Ovary (tissue), 3 donors: ENCODE measurements around the gene PCYT1A.

ENCODE experiments used
- EP300 ChIP-seq: sonication (generic); formaldehyde crosslinking; IDR thresholded peaks from one replicate; pipeline ENCODE4 v1.6.1; 2017; ENCODE audit warnings: antibody characterized with exemption
- POLR2A ChIP-seq: fragments of 450-650 bp; IDR thresholded peaks from one replicate; pipeline ENCODE4 v1.6.1; 2017; ENCODE audit warnings: antibody characterized with exemption, mild to moderate bottlenecking, moderate library complexity
- TF ChIP-seq, protein P1 (sequence below), 3 donors: fragments of 450-650 bp in 2 of 3; fragments of 200-600 bp in 1 of 3; IDR thresholded peaks; one replicate each; pipeline versions ENCODE4 v1.5.1 to v1.8.0; 2016 to 2022; ENCODE audit warnings: antibody characterized with exemption in 3 of 3, mild to moderate bottlenecking in 1 of 3
- donor health status: DM: no; HTN: no; CAD: no.

DNA sequence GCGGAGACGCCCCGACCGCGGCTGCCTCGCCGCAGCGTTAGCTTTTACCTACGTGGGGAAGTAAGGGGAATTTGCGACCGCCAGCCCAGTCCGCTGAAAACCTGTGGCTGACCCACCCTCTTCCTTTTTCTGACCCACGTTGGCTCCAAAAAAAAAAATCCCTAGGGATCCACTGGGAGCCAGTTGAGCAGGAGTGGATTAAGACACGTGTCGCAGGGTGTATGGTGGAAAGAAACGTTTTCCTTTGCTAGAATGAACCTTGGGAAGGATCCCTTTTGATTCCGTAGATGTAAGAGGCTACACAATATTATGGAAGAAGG lies 575 bp upstream of the PCYT1A start:
- TF ChIP-seq, protein P1, sequence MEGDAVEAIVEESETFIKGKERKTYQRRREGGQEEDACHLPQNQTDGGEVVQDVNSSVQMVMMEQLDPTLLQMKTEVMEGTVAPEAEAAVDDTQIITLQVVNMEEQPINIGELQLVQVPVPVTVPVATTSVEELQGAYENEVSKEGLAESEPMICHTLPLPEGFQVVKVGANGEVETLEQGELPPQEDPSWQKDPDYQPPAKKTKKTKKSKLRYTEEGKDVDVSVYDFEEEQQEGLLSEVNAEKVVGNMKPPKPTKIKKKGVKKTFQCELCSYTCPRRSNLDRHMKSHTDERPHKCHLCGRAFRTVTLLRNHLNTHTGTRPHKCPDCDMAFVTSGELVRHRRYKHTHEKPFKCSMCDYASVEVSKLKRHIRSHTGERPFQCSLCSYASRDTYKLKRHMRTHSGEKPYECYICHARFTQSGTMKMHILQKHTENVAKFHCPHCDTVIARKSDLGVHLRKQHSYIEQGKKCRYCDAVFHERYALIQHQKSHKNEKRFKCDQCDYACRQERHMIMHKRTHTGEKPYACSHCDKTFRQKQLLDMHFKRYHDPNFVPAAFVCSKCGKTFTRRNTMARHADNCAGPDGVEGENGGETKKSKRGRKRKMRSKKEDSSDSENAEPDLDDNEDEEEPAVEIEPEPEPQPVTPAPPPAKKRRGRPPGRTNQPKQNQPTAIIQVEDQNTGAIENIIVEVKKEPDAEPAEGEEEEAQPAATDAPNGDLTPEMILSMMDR (IDR thresholded peaks at IDR 0.05) = no peak
- no peak for TF ChIP-seq POLR2A
- TF ChIP-seq EP300 = no peak
